ENCODE results near the gene TXK.

Gene TXK

DNA sequence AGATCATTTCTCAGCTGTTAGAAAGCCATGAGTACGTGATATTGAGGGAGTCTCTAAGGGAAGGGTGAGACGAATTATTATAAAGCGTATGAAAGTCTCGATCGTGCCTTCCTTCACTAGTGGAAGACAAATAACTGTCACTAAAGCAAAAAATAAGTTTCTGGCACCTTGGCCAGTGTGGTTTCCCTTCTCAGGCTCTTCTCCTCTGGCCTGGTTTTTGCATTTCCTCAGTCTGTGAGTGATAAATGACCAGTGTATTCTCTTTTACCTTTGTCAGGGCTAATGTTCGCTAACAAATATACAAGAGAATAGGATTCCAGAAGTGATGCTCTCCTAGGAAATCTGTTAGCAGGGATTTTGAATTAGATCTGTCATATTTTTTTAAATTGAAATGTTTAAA, 19.6 kb downstream of the TXK start:
- Histone ChIP-seq H3K27me3 (ENCODE audit: insufficient read depth, poor library complexity, severe bottlenecking) (no peaks in the 10 kb centered on the region), H3K27ac (replicated peaks) (no peak overlapping the region), H3K4me3 (replicated peaks; ENCODE audit: insufficient read depth, low read length) (no peak overlapping the region)
- DNase-seq (ENCODE audit: low read depth in 1 of 2, low spot score in 1 of 2), result no peak
- TF ChIP-seq, protein P1, sequence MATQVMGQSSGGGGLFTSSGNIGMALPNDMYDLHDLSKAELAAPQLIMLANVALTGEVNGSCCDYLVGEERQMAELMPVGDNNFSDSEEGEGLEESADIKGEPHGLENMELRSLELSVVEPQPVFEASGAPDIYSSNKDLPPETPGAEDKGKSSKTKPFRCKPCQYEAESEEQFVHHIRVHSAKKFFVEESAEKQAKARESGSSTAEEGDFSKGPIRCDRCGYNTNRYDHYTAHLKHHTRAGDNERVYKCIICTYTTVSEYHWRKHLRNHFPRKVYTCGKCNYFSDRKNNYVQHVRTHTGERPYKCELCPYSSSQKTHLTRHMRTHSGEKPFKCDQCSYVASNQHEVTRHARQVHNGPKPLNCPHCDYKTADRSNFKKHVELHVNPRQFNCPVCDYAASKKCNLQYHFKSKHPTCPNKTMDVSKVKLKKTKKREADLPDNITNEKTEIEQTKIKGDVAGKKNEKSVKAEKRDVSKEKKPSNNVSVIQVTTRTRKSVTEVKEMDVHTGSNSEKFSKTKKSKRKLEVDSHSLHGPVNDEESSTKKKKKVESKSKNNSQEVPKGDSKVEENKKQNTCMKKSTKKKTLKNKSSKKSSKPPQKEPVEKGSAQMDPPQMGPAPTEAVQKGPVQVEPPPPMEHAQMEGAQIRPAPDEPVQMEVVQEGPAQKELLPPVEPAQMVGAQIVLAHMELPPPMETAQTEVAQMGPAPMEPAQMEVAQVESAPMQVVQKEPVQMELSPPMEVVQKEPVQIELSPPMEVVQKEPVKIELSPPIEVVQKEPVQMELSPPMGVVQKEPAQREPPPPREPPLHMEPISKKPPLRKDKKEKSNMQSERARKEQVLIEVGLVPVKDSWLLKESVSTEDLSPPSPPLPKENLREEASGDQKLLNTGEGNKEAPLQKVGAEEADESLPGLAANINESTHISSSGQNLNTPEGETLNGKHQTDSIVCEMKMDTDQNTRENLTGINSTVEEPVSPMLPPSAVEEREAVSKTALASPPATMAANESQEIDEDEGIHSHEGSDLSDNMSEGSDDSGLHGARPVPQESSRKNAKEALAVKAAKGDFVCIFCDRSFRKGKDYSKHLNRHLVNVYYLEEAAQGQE (IDR thresholded peaks at IDR 0.05; ENCODE audit: insufficient replicate concordance, low read depth), result no peak
- TF ChIP-seq CTCF (IDR thresholded peaks at IDR 0.05; ENCODE audit: insufficient read depth, low read length) (no peak), POLR2AphosphoS5 (IDR thresholded peaks at IDR 0.05; ENCODE audit: low read depth) (no peak), SPI1 (IDR thresholded peaks at IDR 0.05; ENCODE audit: borderline replicate concordance, low read depth) (no peak), GABPA (IDR thresholded peaks at IDR 0.05; ENCODE audit: low read depth) (no peak)

- DNase-seq (ENCODE audit: low read depth in 1 of 2, low spot score in 1 of 2), result no peak
- no peak overlapping the region for H3K27ac ChIP-seq (replicated peaks)
- TF ChIP-seq, protein P1 (IDR thresholded peaks at IDR 0.05; ENCODE audit: insufficient replicate concordance, low read depth), result no peak
- no peak for TF ChIP-seq SPI1 (IDR thresholded peaks at IDR 0.05; ENCODE audit: borderline replicate concordance, low read depth)
- no peak for TF ChIP-seq CTCF (IDR thresholded peaks at IDR 0.05; ENCODE audit: insufficient read depth, low read length)
- TF ChIP-seq GABPA (IDR thresholded peaks at IDR 0.05; ENCODE audit: low read depth), result no peak
- TF ChIP-seq POLR2AphosphoS5 (IDR thresholded peaks at IDR 0.05; ENCODE audit: low read depth), result no peak
- no peak overlapping the region for H3K4me3 ChIP-seq (replicated peaks; ENCODE audit: insufficient read depth, low read length)
- no peaks in the 10 kb centered on the region for H3K27me3 ChIP-seq (ENCODE audit: insufficient read depth, poor library complexity, severe bottlenecking)
Measured at GRCh38 chr4:48112017-48112667, 21.9 kb downstream of the TXK start.

DNA sequence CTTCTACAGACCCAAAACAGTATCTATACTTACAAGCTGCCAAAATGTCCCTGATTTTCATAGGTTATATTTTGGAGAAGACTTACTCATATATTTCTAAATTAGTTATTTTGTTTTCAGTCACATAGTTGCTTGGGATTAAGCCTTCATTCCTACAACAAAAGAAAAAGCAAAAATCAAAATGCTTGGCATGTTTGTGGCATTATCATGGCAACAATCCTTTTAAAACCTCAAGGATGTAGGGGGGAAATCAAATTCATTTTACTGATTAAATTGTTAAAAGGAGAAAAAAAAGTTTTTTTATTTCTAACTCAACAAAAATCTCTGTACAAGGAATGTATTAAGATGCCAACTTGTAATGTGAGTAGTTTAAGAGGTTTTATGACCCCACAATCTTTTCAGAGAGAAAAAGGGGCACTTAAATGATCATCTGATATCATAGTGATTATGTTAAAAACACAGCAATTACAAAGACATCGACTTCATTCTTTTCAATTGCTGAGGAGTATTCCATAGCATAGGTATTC, 23.5 kb downstream of the TXK start:
- Histone ChIP-seq H3K27me3 (ENCODE audit: insufficient read depth, poor library complexity, severe bottlenecking) (no peaks in the 10 kb centered on the region), H3K27ac (replicated peaks) (no peak overlapping the region), H3K4me3 (replicated peaks; ENCODE audit: insufficient read depth, low read length) (no peak overlapping the region)
- TF ChIP-seq, protein P1 (IDR thresholded peaks at IDR 0.05; ENCODE audit: insufficient replicate concordance, low read depth), result no peak
- TF ChIP-seq POLR2AphosphoS5 (IDR thresholded peaks at IDR 0.05; ENCODE audit: low read depth) (no peak), CTCF (IDR thresholded peaks at IDR 0.05; ENCODE audit: insufficient read depth, low read length) (no peak), GABPA (IDR thresholded peaks at IDR 0.05; ENCODE audit: low read depth) (no peak), SPI1 (IDR thresholded peaks at IDR 0.05; ENCODE audit: borderline replicate concordance, low read depth) (no peak)
- no peak for DNase-seq (ENCODE audit: low read depth in 1 of 2, low spot score in 1 of 2)
